ENCODE data around the gene OSBPL3. TPM values are rescaled to one million over a fixed set of nuclear protein-coding genes. Genes with fewer than 3 reads are reported as not detected.

The OSBPL3 gene
- polyA plus RNA-seq, 1 of the 3 experiments (the other 2 are of a cell fraction), result 23.2 TPM

GRCh38 chr7:24764011-24764410 lies 216.0 kb downstream of the OSBPL3 start:
- no peak overlapping the region for H3K4me2 ChIP-seq
- WGBS (ENCODE audit: low lambda C conversion rate), result 56% methylated on average over 1 of the region's 1 CpG

DNA sequence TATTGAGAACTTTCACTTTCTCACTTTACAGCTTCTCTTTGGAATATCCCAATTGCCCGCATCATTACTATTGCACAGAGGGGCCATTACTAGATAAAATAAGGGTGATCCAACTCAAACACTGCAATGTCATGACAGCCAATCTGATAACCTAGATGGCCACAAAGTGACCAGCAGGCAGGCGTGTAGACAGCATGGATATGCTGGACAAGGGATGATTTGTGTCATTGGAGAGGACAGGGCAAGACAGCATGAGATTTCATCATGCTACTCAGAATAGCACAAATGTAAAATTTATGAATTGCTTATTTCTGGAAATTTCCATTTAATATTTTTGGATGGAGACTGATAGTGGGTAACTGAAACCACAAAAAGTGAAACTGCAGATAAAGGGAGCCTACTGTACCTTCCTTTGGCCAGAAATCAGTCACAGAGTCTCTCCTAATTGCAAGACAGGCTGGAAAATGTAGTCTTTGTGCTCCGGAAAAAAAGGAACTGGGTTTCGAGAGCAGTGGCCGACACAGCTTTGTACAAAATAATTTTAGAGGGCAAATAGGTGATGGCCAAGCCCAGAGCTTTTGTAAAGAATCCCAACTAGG lies 216.6 kb downstream of the OSBPL3 start:
- Histone ChIP-seq H3K4me2 (no peak overlapping the region), H3K9ac (no peak overlapping the region), H3F3A (replicated peaks; ENCODE audit: insufficient read depth) (no peaks in the 10 kb centered on the region), H3K79me2 (ENCODE audit: insufficient read depth) (no peaks in the 10 kb centered on the region), H3K36me3 (replicated peaks in 1 of 2; ENCODE audit: control insufficient read depth in 1 of 2, insufficient read depth in 2 of 2, low read length in 1 of 2) (no peaks in the 10 kb centered on the region), H3K4me1 (ENCODE audit: control insufficient read depth in 1 of 2, insufficient read depth in 2 of 2, low read depth in 1 of 2, low read length in 1 of 2) (peaks cover 0 to 14% of the 10 kb centered on the region in 2 experiments; a peak in 2 of 4 replicates), H2AFZ (ENCODE audit: low read depth) (no peak overlapping the region), H3K9me3 (no peaks in the 10 kb centered on the region), H3K9me2 (no peaks in the 10 kb centered on the region), H3K4me3 (ENCODE audit: low read depth in 2 of 2, low read length in 1 of 2) (no peak overlapping the region), H3K27me3 (ENCODE audit: insufficient read depth) (no peaks in the 10 kb centered on the region), H3K27ac (ENCODE audit: low read depth in 2 of 2, low read length in 1 of 2) (no peak overlapping the region), H4K20me1 (ENCODE audit: insufficient read depth) (no peaks in the 10 kb centered on the region)
- 87% methylated on average over 5 of the region's 5 CpGs for WGBS (ENCODE audit: low lambda C conversion rate)
- CTCF ChIA-PET, result interaction anchor here (0.8 to 1.9 kb wide), 5 partner anchors 11 to 336 kb away, joined by 3 to 6 read pairs (median 3); no protein-coding TSS in a partner anchor
- DNase-seq, result no peak
- POLR2A ChIA-PET, result no interaction called here
- no peak for TF ChIP-seq NFIC (IDR thresholded peaks at IDR 0.05; ENCODE audit: borderline replicate concordance)
- TF ChIP-seq, protein P1, sequence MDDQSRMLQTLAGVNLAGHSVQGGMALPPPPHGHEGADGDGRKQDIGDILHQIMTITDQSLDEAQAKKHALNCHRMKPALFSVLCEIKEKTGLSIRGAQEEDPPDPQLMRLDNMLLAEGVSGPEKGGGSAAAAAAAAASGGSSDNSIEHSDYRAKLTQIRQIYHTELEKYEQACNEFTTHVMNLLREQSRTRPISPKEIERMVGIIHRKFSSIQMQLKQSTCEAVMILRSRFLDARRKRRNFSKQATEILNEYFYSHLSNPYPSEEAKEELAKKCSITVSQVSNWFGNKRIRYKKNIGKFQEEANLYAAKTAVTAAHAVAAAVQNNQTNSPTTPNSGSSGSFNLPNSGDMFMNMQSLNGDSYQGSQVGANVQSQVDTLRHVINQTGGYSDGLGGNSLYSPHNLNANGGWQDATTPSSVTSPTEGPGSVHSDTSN (IDR thresholded peaks at IDR 0.05), result no peak
- TF ChIP-seq CHD2 (IDR thresholded peaks at IDR 0.05; ENCODE audit: low read length, partially characterized antibody), result no peak
- no peak for TF ChIP-seq USF1 (IDR thresholded peaks at IDR 0.05; ENCODE audit: borderline replicate concordance, low read depth)
- no peak for TF ChIP-seq MEF2A (IDR thresholded peaks at IDR 0.05; ENCODE audit: borderline replicate concordance, low read depth)
- TF ChIP-seq TAF1 (IDR thresholded peaks at IDR 0.05; ENCODE audit: borderline replicate concordance, low read depth, low read length), result no peak
- no peak for TF ChIP-seq SIN3A (IDR thresholded peaks at IDR 0.05; ENCODE audit: borderline replicate concordance, low read depth, low read length)
- TF ChIP-seq FOXM1 (IDR thresholded peaks at IDR 0.05; ENCODE audit: low read depth), result no peak
- no peak for TF ChIP-seq SMC3 (IDR thresholded peaks at IDR 0.05; ENCODE audit: low read depth, low read length)
- TF ChIP-seq ELF1 (IDR thresholded peaks at IDR 0.05), result no peak
- TF ChIP-seq CTCF (IDR thresholded peaks at IDR 0.05), result no peak
- no peak for TF ChIP-seq NRF1 (IDR thresholded peaks at IDR 0.05; ENCODE audit: low read depth, low read length)
- TF ChIP-seq, protein P2, sequence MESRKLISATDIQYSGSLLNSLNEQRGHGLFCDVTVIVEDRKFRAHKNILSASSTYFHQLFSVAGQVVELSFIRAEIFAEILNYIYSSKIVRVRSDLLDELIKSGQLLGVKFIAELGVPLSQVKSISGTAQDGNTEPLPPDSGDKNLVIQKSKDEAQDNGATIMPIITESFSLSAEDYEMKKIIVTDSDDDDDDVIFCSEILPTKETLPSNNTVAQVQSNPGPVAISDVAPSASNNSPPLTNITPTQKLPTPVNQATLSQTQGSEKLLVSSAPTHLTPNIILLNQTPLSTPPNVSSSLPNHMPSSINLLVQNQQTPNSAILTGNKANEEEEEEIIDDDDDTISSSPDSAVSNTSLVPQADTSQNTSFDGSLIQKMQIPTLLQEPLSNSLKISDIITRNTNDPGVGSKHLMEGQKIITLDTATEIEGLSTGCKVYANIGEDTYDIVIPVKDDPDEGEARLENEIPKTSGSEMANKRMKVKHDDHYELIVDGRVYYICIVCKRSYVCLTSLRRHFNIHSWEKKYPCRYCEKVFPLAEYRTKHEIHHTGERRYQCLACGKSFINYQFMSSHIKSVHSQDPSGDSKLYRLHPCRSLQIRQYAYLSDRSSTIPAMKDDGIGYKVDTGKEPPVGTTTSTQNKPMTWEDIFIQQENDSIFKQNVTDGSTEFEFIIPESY (IDR thresholded peaks at IDR 0.05; ENCODE audit: borderline replicate concordance, low read depth), result no peak
- no peak for TF ChIP-seq YY1 (IDR thresholded peaks at IDR 0.05; ENCODE audit: low read depth)
- no peak for TF ChIP-seq FOSL2 (IDR thresholded peaks at IDR 0.05; ENCODE audit: borderline replicate concordance, low read depth)
- TF ChIP-seq, protein P3, sequence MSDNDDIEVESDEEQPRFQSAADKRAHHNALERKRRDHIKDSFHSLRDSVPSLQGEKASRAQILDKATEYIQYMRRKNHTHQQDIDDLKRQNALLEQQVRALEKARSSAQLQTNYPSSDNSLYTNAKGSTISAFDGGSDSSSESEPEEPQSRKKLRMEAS (IDR thresholded peaks at IDR 0.05; ENCODE audit: low read depth), result no peak
- TF ChIP-seq RAD21 (IDR thresholded peaks at IDR 0.05; ENCODE audit: low read length), result no peak

More at GRCh38 chr7:24764011-24764410, 216.0 kb downstream of the OSBPL3 start:
- H3K36me3 ChIP-seq (replicated peaks in 1 of 2; ENCODE audit: control insufficient read depth in 1 of 2, insufficient read depth in 2 of 2, low read length in 1 of 2), result no peaks in the 10 kb centered on the region
- no peaks in the 10 kb centered on the region for H3K9me3 ChIP-seq
- no peaks in the 10 kb centered on the region for H3K9me2 ChIP-seq
- H3K79me2 ChIP-seq (ENCODE audit: insufficient read depth), result no peaks in the 10 kb centered on the region
- TF ChIP-seq ELF1 (IDR thresholded peaks at IDR 0.05), result no peak
- no peak for TF ChIP-seq FOXJ3 (CRISPR knock-in tag; IDR thresholded peaks at IDR 0.05)
- no peak for TF ChIP-seq USF2 (IDR thresholded peaks at IDR 0.05; ENCODE audit: borderline replicate concordance, low read depth, low read length)
- no peak overlapping the region for H3K27ac ChIP-seq (ENCODE audit: low read depth in 2 of 2, low read length in 1 of 2)
- H3K9ac ChIP-seq, result no peak overlapping the region
- no peak overlapping the region for H2AFZ ChIP-seq (ENCODE audit: low read depth)
- H3K27me3 ChIP-seq (ENCODE audit: insufficient read depth), result no peaks in the 10 kb centered on the region
- no peak for DNase-seq
- H3F3A ChIP-seq (replicated peaks; ENCODE audit: insufficient read depth), result no peaks in the 10 kb centered on the region
- POLR2A ChIA-PET, result no interaction called here
- CTCF ChIA-PET, result interaction anchor here (0.8 to 1.9 kb wide), 10 partner anchors 9 to 343 kb away, joined by 3 to 10 read pairs (median 4); no protein-coding TSS in a partner anchor
- no peak overlapping the region for H3K4me3 ChIP-seq (ENCODE audit: low read depth in 2 of 2, low read length in 1 of 2)
- H4K20me1 ChIP-seq (ENCODE audit: insufficient read depth), result no peaks in the 10 kb centered on the region
- H3K4me1 ChIP-seq (ENCODE audit: control insufficient read depth in 1 of 2, insufficient read depth in 2 of 2, low read depth in 1 of 2, low read length in 1 of 2), result peaks cover 0 to 13% of the 10 kb centered on the region in 2 experiments; a peak in 2 of 4 replicates

All from SK-N-SH (cell line).